T1000 (cell line): ENCODE measurements around the gene BBIP1.
"Not testable (repeated sequence)": the region's sequence is repeated elsewhere in the genome, so short reads cannot be mapped to it uniquely, and the experiment has no call there.

Experiments
- DNase-seq: peaks from one replicate; lab custom pipeline; 2025; ENCODE audit warnings: mixed read lengths; lab: John Stamatoyannopoulos, UW

Gene BBIP1

DNA sequence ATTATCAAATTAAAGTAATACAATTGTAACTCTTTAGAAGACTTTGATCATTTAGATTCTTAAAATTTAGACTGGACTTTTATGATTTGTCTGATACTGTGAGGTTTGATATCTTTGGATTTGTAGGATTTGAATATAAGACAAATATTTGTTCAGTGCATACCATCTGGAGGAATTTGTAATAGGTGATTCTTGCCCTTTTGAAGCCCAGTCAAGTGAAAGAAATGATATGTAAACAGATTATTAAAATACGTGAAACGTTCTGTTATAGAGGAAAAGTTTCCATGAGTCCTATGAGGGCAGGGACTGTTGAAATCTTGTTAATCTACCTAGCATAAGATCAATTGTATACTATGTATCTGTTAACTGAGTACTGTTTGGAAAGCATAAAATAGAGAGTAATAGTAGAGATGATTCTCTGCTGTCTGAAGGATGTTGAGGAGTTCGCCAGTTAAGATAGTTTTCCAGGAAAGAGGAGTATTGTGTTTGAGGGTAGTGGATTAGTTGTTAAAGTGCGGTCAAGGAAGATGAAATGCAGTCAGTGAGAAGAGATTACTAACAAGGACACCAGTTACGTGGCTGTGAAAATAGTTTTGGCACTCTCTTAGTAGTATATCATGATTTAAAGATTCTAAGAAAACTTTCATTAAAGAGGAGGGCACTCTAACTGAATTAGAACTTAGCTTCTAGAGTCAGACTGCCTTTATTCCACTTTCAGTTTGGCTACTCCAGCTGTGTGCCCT lies 32.9 kb downstream of the BBIP1 start:
- DNase-seq = no peak

DNA sequence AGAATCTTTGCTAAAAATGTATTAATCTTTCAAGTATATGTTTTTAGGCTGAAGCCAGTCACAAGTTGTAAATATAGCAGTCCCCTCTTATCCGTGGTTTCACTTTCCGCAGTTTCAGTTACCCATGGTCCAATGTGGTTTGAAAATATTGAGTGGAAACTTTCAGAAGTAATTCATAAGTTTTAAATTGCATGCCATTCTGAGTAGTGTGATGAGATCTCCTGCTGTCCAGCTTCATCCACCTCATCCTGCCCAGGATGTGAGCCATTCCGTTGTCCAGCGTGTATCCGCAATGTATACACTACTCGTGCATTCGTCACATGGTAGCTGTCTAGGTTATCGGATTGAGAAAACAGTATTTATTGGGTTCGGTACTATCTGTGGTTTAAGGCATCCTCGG lies 35.1 kb downstream of the BBIP1 start:
- DNase-seq = no peak

DNA sequence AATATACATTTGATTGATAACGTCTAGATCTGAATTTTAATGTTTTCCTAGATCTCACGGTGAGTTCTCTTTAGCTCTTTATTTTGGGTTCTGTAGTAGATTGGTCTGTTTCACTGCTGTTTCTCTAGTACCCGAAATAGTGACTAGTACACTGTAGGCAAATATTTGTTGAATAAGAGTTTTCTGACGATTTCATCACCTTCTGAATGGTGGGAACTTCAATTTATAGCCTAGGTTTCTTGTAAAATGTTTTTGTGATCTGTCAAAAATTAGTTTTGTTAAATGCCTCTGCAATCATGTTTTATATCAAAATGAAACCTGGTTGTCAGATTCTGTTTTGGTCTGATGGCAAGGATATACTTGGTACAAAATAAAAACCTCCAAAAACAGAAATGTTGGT lies 37.1 kb downstream of the BBIP1 start:
- DNase-seq = no peak

DNA sequence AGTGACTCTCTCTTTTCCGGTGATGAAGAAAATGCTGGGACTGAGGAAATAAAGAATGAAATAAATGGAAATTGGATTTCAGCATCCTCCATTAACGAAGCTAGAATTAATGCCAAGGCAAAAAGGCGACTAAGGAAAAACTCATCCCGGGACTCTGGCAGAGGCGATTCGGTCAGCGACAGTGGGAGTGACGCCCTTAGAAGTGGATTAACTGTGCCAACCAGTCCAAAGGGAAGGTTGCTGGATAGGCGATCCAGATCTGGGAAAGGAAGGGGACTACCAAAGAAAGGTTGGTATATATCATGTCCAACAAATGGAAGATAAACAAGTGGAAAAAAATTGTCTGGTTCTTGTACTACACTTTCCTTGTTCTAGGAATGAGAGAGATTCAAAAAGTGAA lies 37.7 kb downstream of the BBIP1 start:
- DNase-seq = no peak

DNA sequence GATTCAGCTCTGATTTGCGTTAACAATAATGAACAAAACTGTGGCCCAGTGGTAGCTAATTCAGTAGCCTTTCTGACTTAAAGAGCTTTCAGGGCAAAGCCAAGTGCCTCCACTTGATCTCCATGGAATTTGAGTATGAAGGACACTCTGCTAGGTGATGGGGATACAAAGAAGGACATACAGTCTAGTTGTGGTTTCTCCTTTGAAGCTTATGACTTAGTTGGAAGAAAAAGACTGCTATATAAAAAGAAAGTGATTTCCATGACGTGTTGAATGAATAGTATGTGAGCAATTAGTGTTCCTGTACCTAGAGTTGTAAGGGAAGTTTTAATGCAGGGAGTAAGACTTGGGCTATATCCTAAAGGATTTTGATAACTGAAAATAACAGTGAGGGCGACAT lies 39.0 kb downstream of the BBIP1 start:
- DNase-seq = no peak

DNA sequence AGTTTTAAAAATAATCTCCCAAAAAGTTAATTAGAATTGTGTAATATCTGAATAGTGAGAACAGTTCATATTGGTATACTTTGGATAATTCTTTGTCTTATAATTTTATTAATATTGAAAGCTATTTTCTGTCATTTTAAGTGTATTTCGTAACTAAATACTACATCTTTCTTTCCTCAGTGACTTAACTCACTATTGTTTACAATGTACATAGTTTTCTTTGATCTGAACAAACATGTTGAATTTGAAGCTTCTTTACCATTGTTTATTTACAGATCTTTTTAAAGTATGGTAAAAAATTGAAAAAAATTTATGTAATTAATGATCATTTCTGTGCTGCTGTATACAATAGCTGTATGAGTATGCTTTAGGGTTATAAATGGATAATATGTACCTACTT lies 42.2 kb downstream of the BBIP1 start:
- DNase-seq = no peak

DNA sequence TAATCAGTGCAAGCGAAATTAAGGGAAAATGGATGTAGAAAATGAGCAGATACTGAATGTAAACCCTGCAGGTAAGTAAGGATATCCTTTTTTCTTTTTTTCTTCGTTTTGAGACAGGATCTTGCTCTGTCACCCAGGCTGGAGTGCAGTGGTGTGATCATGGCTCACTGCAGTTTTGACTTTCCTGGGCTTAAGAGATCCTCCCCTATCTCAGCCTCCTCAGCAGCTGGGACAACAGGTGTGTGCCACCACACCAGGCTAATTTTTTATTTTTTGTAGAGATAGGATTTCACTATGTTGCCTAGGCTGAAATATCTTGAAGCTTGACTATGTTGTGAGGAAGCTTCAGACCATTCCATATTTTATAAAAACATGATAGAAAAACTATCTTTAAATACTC lies 43.0 kb downstream of the BBIP1 start:
- no peak for DNase-seq

DNA sequence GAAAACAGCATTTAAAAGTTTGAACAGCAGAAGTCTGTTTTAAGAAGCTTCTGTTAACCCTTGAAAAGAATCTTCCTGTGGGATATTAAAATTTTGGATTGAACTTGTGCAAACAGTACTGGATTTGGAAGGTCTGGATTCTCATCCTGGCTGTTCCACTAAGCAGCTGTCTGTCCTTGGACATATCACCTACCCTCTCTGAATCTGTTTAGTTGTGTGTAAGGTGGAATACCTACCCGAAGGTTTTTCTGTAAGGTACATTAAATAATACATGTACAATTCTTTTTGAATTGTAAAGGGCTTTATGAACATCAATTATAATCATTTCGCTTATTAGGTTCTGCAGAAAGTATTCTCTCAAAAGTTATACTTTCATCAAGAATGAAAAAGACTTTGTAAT lies 45.0 kb downstream of the BBIP1 start:
- no peak for DNase-seq

DNA sequence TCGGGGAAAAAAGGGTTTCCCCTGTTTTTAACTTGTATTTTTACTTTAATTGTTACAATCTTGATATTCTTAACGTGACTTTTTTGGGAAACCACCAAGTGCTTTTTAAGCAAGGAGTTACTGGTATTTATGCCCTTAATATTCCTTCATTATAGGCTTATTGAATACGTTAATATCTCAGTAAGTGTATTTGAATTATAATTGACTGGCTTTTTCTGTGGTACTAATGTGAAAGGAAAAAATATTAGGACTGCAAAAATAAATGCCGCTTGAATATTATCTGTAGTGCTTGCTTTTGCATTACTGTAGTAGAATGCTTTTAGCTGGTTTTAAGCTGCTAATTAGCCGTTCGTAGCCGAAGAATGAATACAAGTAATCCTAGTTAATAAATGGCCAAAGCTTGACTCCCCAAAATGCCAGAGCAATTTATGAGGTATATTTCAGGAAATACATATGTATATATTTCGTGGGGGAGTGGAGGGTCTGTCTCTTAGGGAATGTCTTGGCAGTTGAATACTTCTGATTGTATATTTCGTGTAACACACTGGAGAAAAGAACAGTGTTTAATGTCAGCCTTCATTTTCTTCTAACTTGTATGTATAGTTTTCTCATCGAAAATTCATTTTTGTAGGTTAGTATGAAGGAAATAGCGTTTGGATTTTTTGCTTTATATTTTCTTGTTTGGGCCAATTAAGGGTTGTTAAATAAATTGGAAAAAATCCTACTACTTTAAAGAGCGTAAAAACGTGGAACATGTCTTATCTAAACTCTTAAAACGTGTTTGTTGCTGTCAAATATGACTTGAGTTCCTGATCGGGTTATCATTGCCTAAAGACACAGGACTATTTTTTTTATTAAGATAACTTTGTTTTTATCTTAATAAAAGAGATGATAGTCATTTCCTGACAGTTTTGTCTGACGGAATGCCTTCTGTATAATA lies 45.7 kb downstream of the BBIP1 start:
- no peak for DNase-seq

DNA sequence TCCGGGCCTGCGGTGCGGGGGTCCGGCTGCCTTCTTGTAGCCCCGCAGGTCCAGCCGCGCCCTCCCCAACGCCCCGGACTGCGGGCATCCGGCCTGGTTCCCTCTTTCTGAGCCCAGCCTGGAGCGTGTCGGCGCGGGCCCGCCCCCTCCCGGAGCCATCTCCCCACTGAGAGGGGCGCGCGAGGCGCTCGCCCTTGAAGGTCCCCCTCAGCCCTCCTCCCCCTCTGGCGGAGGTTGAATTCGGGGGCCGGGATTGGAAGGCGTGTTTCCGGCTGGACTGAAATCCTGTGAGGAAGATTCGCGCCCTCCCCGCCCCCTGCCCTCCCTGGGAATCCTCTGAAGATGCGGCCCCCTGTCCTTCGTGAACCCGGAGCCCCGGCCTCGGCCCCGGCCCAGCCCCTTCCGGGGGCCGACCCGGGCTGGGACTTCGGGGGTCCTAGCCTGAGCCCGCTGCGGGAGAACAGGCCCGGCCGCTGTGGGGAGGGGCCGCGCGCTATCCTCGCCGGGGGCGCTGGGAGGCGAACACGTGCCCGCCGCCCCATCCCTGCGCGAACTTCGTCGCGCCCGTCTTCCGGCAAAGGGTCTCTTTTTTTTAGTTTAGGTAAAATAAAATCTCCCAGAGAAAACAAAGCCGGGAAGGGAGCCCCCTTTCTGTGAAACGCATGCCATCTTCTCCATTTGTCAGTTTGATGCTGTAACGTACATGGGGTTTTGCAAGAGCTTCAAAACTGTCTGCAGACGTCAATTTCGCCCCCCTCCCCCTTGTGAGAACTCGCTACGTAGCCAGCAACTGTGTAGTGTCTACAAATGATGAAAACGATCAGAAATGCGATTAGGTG lies 46.6 kb downstream of the BBIP1 start:
- DNase-seq = no peak

DNA sequence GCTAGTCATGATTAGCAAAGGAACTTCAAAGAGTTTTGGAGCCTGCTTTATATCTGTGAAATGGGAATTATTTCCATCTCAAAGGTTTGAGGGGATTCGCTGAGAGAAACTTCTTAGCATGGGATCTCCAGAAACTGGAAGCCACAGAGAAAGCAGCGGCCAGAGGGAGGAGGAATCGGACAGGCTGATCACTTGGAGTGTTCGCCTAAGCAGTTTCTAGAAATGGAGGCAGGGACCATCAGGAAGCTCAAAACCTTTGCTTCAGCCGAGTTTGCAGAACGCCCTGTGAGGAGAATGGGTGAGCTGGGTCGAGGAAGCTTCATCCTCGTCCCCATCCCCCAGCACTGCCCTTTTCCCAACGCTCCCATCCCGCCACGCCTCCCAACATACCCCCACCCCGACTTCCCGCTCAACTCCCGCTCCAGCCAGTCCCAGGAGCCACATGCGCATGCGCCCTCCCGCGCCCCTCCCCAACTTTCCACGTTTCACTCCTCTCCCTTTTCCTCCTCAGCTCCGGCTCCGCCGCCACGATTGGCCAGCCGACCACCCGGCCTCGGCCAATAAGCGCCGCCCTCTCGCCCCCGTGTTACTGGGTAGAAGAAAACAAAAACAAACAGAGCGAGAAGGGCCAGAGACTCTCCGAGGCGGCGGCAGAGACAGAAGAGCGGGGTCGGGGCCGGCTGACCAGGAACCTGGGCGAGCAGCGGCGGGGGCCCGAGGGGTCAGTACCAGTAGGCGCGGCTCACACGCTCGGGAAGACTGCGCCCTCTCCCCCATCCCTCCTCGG lies 47.5 kb downstream of the BBIP1 start, which contains the start of gene PDCD4:
Gene PDCD4, plus strand, starts transcription at position 631 of the 787 bp plus-strand sequence. CDS start 4,100 bp downstream, outside the sequence.
- peak; percentile 90 for DNase-seq

DNA sequence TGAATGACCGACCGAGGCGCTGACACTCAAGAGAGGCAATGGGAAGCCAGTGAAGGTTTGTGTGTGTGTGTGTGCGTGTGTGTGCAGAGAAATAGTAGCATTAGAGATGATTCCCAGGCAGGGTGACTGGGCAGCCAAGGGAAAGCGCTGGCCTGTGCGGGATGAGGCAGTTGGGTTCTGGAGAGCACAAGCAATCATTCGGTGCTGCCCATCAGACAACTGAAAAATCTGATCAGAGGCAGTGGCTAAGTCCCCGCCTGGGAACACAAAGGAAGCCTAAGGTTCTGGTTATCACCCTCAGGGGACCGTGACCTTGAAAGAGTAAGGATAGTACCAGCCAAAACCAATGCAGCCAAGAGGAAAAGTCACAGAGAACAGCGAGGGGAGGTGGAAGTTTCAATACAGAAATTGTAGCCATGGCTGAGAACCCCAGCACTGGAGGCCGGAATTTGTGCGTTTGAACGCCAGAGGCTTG lies 48.1 kb downstream of the BBIP1 start:
- DNase-seq = no peak

DNA sequence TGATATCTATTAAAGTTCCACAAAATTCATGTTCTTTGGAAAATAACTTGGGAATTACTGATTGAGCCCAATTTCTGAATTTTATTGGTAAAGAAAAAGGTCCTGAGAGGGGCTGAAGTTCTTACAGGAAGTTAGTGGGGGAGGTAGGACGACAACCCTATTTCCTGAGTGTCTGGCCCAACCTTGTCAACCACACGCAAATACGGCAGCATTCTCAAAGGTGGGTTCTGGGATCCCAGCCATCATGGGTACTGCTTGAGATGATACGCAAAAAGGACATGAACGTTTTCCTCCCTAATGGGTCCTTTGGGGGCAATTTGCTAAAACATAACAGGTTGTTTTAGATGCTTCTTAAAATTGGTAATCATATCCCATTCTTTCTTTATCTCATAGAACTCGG lies 50.0 kb downstream of the BBIP1 start:
- no peak for DNase-seq

DNA sequence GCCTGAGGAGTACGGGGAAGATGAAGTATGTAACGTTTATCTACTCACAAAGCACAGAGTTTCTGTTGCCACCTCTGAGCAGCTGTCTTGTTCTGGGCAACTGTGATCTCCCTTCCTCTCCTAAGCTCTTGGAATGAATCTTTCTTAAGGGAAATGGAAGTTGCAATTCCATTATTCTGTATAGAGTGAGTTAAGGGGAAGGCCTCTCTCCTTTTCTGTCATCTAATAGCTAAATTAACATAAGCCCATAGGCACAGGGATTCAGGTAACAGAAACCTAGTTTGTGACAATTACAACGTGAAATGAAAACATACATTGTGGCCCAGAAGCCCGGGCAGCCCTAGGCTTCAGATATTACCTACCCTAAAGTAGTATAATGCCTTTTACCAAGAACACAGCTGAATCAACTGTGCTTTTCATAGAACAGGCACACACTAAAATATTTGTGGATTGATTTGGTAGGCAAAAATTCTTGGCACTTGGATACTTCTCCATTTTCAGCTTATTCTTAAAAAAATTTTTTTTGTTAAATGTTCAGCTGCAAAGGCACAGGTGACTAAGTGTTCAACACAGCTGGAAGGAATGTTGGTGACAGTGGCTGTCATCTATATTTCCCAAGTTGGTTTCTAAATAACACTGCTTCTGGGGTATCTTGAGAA lies 51.0 kb downstream of the BBIP1 start:
- DNase-seq = no peak

DNA sequence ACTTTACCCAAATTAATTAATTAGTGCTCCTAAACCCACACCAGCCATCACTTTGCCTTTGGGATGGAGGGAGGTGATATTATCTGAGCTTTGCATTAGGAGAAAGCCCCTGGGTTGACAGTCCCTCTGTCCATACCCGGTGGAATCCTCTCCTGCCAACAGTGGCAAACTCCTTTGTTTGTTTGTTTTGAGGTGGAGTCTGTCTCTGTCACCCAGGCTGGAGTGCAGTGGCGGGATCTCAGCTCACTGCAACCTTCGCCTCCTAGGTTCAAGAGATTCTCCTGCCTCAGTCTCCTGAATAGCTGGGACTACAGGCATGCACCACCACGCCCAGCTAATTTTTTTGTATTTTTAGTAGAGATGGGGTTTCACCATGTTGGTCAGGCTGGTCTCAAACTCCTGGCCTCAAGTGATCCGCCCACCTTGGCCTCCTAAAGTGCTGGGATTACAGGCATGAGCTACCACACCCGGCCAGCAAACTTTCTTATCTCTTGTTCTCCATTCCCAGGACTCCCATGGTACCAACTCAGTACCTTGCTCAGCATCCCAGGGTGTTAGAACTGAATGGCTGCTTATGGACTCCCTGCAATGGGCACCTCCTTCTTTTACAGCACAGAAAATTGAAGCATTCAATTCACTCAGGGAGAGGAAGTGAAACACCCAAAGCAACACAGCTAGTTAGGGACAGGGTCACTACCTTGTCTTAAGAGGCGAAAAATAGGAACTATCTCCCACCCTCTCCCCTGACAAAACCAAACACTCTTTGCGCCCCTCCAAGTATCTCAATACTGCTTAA lies 51.8 kb downstream of the BBIP1 start:
- DNase-seq = not testable (repeated sequence)

DNA sequence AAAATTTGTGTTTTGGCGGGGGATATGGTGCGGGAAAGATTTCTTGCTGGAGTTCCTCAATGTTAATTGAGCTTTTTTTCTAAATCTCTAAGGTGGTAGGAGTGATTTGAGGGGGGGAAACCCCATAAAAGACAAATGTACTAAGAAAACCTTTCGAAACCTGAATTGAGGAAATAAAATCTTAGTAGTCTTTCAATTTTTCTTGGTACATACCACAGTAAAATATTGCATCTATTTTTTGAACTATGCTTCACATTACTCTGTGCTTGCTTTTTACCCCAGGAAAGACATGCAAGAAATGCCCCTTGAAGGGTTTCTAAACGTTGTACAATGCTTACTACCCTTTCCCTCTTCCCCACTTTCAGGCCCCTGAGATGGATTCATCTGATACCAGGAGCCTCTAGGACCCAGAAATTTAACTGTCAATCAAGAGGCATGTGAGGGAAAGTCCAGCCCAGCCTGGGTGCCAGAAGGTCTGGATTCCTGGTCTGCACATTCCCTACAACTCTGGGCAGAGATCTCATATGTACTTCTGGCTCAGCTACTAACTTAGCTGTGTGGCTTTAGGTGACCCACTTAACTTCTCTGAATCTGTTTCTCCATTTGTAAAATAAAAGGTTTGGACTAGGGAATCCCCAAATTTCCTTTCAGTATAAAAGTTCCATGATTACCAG lies 53.0 kb downstream of the BBIP1 start:
- no peak for DNase-seq

DNA sequence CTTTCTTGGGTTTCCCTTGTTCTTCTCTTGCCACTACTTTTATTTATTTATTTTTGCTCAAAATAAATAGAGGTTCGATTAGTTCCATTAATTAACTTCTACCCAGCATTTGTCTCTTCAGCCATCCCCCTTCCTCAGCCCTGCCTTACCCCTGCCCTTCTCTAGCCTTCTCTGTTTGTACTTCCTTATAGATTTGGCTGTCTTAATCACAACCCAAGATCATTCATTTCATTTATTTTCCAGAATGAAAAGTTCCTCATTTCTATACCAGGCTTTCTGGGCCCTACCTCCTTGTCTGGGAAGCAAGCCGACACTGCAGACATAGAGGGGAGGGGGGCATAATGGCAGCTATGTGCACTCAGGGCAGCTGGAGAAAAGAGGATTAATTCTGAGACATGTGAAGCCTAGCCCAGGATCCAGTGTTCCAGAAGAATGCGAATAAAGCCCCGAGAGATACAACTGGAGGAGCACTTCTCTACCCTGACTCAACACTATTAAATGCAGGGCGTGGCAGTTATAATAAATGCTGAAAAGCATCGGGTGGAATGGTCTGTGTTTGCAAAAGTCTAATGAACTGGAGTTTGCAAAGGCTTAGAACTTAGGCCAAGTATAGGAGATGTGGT lies 53.7 kb downstream of the BBIP1 start:
- DNase-seq = no peak

DNA sequence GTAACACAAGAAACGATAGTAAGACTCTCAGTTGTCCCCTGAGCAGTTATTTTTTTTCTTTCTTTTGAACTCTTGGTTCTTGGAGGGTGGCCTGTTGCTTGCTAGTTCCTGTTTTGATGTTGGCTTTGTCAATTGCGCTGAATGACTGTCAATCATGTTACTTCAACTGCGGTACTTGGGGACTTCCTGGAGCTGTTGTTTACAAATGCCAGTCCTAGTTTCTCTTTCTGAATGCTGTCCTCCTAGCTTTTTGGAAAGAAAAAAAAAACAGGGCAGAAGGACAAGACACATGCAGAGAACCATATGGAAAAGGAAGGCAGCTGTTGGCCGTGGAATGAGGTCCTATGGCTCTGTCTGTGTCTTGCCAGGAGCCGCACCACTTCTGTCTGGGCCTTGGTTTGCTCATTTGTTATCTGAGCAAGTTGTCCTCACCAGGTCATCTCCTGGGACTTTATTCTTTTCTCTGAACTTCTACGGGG lies 54.3 kb downstream of the BBIP1 start:
- DNase-seq = no peak

DNA sequence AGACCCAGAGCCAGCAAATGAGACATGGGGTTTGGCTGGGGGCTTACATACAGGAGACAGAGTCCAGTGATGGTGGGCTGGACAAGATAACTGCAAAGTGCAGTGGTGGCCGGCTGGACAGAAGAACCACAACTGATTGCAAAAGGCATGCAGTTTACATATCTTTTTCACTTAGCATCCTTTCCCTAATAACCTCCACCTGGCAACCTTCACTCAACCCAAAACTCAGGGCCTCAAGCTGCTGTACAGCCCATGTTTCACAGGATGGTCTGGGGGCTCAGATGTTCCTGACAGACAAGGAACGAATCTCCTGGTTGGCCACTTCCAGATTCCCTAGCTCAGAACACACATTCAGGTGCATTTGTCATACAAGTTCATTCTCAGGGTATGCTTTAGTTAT lies 55.0 kb downstream of the BBIP1 start:
- DNase-seq = no peak
